GM18907 (cell line): ENCODE data around the gene SDK1.

Source experiments
- ATAC-seq: cut with Tn5 transposase; IDR thresholded peaks from one replicate; pipeline ENCODE4 v1.9.1; 2021; ENCODE audit warnings: mild to moderate bottlenecking, moderate library complexity; ENCODE audit not compliant: unreplicated experiment

SDK1 gene

DNA sequence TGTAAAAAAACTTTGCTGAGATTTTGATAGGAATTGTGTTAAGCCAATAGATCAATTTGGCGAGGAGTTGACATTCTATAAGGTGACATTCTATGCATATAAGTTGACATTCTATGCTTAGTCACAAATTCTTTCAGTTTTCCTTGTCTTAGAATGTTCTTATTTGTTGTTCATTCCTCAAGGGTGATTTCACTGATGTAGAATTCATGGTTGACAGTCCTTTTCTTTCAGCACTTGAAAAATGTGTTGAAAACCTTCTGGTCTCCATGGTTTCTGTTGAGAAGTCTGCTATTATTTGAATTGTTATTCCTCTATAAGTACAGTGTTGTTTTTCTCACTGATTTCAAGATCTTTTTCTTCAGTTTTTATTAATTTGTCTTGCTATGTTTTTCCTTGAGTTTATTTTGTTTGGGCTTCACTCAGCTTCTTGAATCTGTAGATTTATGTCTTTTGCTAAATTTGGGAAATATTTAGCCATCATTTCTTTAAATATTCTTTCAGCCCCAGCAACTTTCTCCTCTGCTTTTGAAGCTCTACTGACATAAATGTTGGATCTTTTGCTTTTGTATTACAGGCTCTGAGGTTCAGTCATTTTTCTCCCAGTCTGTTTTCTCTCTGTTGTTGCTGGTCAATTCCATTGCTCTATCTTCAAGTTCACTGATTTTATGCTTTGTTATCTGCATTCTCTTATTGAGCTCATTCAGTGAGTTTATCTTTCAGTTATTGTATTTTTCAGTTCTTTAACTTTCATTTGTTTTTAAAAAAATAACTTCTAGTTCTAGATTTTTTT lies 154.9 kb downstream of the SDK1 start:
- ATAC-seq: no peak

DNA sequence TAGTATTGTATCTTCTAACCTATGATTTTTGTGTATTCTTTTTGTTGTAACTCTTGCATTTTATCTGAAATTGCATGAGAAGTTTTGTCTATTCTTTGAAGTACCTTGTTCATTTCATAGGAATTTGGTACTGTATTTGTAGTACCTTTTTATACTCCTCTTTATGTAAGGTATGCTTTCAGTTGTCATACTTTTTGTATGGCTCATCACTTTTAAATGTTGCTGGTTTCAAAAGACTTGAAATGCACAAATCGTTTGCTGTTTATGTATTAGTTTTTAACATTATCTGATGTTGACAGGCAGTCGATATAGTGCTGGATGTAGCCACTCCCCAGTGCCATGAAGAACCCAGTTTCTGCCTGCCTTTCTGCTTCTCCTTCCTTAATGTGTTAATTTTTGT lies 158.1 kb downstream of the SDK1 start:
- ATAC-seq: no peak

DNA sequence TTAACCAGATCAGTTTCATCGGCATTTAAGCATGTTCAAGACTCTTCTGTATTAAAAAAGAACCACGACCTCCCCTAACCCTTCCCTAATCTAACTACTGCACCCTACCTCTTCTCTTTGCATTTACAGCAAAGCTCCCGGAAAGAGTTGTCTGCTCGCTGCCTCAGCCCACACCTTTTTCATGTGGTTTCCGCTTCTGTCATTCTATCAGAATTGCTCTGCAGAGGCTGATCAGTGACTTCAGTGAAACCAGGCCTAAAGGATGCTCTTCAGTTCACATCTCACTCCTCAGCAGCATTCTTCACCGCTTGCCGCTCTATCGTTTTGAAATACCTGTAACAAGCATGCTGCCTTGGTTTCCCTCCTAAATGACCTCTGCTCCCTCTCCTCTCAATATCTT lies 160.9 kb downstream of the SDK1 start:
- ATAC-seq: no peak

DNA sequence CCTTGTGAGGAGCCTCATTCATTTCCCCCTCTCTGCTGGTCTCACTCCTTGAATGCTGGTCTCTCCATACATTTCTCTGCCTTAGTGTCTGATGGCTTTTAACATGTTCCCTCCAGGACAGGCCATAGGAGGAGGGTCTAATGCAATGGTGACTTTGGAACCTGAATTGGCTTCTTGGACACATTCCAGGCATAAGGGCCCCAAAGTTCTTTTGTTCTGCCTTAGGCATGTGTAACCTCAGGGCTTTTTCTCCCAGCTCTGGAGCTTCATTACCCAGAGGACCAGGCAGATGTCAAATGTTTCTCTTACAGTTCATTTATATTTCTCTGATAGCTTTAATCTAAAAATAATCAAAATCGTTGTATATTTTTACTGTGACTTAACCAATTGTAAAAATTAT lies 162.6 kb downstream of the SDK1 start:
- ATAC-seq: no peak

DNA sequence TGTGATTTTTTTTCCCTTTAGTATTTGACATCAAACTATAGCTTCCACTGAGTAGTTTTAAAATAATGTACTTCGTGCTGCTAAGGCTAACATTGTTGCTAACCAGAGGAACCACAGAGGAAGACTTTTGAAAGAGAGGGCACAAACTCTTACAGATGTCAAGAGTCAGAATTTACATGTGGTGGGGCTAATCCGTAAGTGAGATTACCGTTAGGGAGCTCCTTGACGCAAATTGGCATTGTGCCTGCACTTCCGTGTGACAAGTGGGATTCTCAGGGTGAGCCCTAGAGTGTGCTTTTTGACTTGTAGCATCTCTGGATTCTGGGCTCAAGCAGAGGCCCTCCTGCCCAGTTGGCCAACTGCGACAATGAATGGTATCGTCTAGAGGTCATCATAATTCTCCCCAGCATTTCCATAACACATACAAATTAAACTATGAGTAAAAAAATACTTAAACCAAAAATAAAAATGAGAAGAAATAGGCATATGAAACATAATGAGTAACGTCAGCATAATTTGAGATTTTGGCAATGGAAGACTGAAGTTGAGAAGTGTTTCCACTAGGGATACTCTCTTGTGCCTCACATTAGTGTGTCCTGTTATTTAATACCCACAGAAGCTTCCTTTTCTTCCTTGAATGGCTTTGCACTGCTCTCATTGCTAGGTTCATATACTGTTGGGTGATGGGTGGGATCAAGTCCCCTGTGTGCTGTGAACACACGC lies 164.0 kb downstream of the SDK1 start:
- ATAC-seq: no peak

DNA sequence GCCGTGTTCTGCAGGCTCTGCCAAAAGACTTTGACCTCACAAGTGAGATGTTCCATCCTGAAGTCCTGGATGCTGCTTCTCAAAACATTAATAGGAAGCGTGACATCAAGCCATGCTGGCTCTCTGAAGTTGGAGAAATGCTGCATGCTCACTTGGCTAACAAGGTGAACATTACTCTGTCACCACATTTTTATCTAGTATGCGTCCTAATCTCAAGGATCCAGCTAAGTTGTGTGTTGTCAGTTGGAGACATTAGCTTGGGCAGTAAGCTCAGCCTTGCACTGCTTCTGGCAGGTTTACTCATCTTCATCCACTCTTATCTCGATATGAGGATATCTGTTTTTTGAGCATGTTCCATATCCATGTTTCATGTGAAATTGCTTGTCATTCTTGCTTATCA lies 165.2 kb downstream of the SDK1 start:
- no peak for ATAC-seq

DNA sequence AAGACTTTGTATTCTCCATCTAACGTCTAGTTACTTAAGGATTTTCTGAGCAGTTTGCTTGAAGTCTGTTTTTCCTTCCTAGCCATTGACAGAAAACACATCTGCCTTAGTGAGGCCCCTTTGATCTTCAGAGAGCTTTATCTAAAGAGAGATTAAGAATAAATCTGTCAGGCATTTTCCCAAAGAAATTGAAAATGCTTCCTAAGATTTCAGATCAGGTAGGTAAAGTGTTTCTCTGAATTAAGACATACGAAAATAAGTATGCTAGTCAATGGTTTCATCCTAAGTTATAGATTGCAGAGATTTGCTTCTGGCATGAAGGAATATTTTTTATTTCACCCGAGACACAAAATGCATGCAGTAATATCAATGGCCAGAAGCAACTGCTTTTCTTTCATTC lies 168.6 kb downstream of the SDK1 start:
- ATAC-seq: no peak

DNA sequence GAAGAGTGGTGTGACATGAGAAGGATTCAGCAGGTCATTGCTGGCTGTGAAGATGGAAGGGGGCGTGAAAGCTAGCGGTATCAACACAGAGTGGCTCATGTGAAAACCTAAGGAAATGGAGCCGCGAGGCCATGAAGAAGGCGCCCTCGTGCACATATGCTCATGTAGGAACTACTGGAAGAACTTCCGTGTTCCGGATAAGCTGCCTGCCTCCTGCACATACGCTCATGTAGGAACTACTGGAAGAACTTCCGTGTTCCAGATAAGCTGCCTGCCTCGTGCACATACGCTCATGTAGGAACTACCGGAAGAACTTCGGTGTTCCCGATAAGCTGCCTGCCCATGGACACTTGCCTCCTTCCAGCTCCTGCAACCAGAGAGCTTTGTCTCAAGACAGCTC lies 179.1 kb downstream of the SDK1 start:
- ATAC-seq: no peak

DNA sequence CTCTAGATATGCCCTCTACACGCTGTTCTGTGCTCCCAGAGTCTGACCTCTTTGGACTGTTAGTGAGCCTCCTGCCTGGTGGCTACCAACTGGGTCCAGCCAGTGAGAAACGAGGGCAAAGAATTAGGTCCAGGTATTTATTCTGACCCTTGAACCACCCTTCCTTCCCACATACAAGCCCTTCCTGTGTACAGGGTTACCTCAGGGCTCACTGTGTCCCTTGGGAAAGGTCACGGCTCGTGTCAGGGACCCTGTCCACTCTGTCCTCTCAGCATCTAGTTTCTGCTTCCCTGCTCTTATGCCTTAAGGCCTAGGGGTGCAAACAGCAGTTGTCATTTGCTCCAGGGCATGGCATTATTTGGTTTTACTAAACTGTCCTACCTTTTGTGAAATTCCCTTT lies 180.4 kb downstream of the SDK1 start:
- ATAC-seq: no peak

DNA sequence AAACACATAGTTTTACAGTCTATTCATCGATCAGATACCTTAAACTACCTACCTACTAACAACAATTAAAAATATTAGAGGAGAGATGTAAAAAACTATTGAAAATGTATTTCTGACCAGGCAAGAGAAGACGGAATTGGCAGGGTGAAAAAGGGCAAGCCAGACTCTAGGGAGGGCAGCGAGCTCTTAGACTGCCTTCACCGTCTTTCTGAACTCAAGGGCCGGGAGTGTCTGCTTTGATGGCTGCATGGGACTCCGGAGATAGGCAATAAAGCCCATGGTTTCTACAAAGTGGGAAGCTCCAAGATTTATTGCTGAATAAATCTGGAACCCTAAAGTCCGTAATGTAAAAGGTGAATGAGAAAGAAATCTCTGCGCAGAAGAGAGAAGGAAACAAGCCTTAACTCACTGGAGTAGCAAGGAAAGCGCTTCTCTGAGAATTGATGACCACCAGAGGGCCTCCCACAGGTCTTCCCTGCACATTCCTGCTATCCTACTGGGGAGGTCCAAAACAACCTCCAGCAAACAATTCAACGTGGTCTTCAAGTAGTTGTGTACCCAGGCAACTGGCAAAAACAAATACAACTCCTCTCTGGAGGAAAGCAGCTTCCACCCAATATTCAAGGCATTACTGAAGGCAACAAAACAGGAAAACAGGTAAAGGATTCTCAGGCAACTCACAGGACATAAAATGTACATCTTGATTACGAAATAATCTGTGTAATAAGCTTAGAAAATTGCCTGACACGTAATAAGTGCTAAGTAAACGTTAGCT lies 181.3 kb downstream of the SDK1 start:
- ATAC-seq: no peak

DNA sequence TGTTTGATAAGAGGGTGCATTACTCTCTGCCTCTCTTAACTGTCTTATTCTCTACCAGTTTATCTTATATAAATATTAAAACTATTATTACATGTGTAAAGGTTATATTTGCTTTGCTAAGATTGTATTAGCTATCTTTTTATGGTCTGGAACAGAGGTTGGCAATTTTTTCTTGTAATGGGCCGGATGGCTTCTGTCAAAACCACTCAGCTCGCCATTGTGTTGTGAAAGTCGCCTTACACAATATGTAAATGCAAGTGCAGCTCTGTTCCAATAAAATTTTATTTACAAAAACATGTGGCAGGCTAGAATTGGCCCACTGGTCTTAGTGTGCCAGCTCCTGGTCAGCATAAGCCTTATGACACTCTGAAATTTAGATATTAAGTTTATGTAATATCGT lies 185.8 kb downstream of the SDK1 start:
- no peak for ATAC-seq

DNA sequence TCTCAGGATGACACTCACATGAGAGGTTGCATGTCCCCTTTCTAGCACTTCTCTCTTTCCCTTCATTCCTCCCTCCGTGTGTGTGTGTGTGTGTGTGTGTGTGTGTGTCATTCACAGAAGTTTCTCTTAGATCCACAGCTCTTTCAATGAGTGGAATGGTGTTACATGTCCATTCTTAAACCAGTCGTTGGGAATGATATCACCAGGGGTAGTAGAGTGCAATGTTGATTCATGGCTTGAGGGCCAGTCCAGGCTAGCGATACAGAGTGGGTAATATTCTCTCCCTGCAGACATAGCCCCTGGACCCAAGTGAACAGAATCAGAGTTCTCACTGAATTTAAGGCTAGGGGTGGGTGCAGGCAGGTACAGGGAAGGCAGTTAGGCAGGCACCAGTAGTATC lies 187.8 kb downstream of the SDK1 start:
- no peak for ATAC-seq

DNA sequence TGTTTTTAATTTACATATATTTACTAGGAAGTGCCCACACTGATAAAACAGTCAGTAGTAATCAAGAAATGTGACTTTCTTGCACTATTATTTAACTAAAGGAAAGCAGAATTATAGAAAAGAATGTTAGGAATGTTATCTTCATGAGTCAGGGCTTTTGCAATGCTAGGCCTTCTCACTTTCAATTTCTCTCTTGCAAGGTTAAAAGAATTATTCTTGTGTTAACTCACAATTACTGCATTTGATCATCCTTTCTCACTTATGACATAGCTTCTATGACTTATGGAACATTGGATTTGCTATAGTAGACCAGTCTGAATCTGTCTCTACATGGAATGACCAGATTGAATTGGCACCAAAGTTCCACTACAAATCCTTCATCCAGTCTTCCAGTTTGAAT lies 192.4 kb downstream of the SDK1 start:
- ATAC-seq: no peak

DNA sequence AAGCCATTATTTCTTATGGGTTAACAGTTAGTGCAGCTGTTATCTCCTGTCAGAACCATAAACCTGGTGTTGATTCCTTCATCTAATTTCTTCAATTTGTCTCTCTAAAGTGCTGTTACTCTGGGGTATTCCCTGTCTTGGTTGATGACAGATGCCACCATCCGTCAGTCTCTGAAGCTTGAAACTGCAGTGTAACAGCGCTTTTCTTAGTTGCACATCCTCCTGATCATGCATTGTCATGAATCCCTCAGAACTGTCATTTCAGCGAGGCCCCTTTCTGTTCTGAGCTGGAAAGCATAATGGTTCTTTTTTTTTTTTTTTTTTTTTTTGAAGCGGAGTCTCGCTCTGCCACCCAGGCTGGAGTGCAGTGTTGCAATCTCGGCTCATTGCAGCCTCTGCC lies 193.9 kb downstream of the SDK1 start:
- no peak for ATAC-seq

DNA sequence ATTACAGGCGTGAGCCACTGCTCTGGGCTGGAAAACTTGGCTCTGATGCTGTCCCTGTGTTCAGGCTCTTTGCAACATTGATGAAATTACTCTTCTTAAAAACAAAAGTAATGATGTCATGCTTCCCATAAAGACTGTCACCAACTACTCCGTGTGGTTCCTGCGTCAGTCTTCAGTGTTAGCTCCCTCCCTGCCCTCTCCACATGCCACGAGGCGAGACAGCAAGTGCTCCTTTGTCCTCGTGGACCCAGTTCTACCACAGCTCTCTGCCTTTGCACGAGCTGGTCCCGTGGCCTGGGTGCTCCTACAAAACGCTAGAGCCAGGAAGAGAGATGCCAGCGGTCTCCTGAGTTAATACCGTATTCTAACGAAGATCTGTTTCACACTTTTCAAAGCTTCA lies 194.5 kb downstream of the SDK1 start:
- no peak for ATAC-seq

DNA sequence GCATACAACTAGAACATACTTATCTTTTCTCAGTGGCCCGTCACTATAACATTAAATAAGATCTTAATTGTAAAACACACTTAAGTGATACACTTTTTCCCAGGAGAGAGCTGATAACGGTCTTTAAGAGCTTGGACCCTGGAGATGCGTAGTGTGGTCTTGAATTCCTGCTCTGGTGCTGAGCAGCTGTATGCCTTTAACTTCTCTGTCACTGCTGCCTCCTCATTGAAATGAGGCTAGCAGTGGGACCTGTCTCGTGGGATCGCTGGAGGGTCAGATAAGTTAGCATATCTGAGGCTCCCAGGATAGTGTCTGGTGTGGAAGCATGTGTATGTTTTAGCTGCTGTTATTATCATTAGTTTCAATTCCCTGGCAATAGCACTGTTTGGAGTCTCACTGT lies 194.9 kb downstream of the SDK1 start:
- ATAC-seq: no peak

DNA sequence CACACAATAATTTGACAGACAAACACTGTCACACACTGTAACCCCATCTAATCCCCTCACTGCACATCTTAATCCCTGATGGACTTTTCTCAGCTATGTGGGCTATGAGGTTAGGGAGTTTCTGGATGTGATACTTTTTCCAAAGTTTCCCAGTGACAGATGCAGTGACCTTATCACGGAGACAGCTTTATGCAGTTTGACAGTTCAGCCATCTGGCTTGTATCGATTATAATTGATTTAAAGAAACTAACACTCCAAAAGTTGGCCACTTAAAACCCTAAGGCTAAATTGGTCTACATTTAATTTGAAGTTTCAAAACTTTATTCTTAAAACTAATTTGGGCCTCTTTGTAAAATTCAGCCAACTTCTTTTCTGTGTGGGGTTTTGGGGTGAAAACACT lies 196.7 kb downstream of the SDK1 start:
- ATAC-seq: no peak

DNA sequence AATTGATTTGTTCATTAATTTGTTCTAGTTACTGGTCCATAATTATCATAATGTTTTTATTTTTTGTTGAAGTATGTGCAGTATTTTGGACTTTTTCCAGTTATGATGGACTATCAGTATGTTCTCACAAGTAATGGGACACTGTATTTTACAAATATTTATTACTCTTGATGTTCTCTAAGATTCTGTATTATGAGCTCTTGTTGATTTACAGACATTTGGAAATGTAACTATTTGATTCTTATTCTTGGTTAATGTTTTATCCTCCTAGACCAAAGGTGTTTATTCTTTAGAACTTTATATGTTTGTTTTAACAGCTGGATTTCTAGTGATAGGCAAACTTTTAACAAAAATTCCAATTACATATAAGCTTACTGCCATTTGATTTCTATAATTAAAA lies 200.6 kb downstream of the SDK1 start:
- no peak for ATAC-seq

DNA sequence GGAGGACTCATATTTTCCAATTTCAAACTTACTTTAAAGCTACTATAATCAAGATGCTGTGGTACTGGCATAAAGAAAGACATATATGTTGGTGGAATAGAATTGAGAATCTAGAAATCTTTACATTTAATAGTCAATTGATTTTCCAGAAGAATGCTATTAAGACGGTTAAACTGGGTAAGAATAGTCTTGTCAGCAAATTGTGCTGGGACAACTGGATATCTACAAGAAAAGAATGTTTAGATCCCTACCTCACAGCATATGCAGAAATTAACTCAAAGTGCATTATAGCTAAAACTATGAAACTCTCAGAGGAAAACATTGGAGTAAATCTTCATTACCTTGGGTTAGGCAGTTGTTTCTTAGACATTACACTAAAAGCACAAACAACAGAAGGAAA lies 203.3 kb downstream of the SDK1 start:
- ATAC-seq: no peak

DNA sequence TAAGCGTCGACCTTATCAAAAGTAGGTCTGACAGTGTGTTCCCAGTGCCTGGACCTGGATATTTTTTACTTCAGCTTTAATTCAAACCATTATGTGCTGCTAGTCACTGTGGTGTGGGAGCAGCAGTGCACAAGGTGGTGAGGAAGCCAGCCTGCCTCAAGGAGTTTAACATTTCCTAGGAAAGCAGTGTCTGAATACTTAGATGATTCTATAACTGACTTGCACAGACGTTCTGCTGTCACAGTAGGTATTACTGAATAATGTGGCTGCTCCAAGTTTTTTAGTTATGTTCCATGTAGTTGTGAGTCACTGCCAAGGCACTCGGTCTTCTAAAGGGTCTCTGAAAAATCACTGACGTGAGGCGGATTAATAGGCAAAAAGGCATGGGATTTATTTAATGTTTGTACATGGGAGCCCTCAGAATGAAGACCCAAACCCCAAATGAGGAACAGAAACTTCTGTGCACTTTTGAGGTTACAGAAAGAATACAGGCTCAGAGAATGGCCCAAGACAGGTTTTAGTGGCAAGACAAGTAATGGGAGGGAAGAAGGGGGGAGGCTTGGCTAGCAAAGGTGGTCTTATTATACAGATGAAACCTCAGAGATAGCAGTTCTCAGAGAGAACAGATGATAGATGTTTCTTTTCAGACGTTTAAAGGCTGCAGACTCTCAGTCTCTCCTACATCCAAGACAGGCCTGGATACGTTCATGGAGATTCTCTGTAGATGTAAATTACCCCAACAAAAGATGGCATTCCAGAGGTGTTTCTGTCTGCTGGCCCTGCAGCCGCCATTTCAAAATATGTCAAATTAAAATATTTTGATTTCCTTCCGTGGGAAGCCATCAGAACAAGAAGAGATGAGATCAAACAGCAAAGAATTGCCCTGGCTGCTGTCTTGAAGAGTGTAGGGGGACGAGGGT lies 209.3 kb downstream of the SDK1 start:
- no peak for ATAC-seq

DNA sequence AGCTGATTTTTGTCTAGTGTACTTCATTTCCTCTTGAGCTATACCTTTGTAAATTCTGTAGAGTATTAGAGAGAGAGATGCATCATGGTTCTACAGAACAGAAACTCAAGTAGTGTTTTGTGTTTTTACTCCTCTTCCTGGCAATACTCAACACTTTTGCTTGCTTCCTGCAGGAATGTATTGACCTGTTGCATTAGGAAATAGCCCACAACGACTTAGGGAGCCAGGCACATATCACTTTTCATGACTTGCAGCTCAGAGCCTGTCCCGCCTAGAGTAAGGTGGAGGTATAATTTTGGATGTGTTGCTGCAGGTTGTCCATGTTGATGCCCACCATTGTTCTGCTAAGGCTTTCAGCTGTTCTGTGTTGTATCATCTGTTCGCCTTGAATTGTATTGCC lies 216.3 kb downstream of the SDK1 start:
- ATAC-seq: no peak
